ENCODE measurements around the gene PML.

The PML gene

DNA sequence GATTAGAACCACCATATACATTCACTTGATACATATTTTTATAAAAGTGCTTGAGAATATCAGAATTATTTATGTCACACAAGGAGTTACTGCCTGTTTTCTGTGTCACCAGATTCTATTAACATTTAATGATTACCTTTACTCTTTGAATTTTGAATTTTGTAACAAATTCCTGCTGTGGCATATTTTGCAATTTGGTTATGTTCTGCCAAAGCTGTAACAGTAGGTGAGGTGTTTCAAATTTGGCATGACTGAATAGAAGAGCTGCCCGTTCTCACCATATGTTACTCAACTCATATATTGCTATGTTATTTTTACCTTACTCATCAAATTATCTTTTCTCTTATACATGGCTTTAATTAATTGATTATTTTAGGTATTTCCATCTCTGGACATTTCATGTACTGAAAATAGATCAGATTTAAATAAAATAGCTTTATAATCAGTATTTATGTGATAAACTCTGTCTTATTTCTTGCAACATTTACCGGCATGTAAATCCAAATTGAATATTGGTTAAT is 18.9 kb downstream of the PML start:
- no peak for DNase-seq

DNA sequence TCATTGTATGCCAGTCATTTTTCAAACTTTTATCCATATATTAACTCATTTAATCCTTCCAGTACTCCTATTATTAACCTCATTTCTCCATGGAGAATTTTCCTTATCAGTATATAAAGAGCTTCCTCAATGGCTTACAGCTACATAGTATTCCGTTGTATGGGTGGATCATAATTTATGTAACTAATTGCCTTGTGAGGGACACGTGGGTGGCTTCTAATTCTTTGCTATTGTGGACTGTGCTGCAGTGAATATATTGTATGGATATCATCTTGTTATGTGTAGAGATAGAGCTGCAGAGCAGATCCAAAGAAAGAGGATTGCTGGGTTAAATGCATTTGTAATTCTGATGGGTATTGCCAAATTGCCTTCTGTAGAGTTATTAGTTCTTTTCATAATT is 25.2 kb downstream of the PML start:
- DNase-seq: no peak

DNA sequence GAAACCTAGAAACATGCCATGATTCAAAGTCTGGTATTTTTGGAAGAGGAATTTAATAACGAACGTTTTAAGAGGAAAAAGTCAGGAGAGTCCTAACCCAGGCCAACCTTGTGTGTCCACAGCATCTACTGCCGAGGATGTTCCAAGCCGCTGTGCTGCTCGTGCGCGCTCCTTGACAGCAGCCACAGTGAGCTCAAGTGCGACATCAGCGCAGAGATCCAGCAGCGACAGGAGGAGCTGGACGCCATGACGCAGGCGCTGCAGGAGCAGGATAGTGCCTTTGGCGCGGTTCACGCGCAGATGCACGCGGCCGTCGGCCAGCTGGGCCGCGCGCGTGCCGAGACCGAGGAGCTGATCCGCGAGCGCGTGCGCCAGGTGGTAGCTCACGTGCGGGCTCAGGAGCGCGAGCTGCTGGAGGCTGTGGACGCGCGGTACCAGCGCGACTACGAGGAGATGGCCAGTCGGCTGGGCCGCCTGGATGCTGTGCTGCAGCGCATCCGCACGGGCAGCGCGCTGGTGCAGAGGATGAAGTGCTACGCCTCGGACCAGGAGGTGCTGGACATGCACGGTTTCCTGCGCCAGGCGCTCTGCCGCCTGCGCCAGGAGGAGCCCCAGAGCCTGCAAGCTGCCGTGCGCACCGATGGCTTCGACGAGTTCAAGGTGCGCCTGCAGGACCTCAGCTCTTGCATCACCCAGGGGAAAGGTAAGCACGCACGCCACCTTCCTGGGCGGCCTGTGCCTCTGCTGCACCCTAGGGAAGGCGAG is 28.4 kb downstream of the PML start:
- no peak for DNase-seq

DNA sequence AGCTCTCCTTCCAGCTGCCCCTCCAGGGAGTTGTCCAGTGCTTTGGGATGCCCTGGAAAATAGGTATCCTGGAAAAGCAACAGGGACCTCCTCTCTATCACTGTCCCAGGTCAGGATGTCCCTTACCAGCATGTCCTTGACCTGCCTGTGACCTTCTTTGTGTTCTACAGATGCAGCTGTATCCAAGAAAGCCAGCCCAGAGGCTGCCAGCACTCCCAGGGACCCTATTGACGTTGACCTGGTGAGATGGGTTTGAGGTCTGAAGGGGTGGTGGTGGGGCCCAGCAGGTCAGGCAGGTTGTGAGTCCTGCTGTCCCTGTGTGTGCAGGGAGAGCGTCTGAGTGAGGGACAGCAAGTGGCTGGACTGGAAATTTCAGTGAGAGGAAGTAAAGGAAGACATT is 30.2 kb downstream of the PML start:
- DNase-seq: no peak

DNA sequence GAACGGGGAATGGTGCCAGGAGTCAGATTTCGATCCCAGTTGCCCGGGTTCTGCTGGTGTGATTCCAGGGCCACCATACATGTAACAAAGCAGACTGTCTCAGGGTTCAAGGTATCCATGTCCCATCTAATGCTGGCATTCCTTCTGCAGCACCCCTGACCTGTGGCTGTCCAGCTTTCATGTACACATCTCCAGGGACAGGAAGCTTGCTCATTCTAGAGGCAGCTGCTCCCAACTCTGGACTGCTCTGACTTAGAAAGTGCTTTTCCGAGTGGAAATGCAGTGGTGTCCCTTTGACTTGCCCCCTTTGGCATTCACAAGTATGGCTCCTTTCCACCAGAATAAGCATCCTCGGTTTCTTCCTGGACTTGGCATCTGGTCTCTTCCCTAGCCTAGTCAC is 30.9 kb downstream of the PML start:
- DNase-seq: no peak

DNA sequence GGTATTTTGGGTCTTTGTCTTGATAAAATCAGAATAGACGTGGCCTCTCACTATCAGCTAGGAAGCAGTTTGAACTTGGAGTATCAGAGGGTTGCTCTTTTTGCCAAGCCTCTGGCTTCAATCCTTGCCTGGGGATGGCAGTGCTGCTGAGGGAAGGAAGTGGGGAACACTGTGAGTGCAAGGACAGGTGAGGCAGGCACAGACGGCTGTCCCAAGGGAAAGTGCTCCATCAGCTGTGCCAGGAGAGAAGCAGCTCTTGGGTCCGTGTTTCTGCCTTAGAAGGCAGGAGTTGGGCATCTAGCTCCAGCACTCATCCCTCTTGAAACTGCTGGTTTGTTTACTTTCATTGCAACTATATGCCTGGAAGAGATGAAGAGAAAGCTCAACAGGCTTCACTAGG is 33.2 kb downstream of the PML start:
- DNase-seq: no peak

DNA sequence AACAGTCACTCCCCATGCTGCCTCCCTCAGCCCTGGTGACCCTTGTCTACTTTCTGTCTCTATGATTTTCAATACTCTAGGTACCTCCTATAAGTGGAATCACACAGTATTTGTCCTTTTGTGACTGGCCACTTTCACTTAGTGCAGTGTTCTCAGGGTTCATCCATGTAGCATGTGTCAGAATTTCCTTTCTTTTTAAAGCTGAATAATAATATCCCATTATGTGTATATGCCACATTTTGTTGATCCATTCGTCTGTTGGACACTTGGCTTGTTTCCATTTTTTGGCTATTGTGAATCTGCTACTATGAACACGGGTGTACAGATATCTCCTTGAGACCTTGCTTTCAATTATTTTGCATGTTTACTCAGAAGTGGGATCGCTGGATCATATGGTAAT is 34.1 kb downstream of the PML start:
- DNase-seq: no peak

DNA sequence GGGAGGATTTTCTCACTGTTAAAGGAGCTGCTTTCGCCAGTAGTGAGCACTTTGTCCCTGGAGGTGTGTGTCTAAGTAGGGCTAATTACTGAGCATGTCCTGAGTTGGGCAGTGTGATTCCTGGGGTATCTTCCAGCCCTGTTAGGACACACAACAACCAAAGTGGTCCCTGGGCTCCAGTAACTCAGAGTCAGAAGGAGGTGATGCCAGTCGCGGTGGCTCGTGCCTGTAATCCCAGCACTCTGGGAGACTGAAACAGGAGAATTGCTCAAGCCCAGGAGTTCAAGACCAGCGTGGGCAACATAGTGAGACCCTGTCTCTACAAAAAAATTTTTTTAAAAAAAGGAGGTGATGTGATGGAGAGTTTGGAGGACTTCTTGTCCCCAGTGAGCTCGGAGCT is 37.5 kb downstream of the PML start:
- DNase-seq: no peak

DNA sequence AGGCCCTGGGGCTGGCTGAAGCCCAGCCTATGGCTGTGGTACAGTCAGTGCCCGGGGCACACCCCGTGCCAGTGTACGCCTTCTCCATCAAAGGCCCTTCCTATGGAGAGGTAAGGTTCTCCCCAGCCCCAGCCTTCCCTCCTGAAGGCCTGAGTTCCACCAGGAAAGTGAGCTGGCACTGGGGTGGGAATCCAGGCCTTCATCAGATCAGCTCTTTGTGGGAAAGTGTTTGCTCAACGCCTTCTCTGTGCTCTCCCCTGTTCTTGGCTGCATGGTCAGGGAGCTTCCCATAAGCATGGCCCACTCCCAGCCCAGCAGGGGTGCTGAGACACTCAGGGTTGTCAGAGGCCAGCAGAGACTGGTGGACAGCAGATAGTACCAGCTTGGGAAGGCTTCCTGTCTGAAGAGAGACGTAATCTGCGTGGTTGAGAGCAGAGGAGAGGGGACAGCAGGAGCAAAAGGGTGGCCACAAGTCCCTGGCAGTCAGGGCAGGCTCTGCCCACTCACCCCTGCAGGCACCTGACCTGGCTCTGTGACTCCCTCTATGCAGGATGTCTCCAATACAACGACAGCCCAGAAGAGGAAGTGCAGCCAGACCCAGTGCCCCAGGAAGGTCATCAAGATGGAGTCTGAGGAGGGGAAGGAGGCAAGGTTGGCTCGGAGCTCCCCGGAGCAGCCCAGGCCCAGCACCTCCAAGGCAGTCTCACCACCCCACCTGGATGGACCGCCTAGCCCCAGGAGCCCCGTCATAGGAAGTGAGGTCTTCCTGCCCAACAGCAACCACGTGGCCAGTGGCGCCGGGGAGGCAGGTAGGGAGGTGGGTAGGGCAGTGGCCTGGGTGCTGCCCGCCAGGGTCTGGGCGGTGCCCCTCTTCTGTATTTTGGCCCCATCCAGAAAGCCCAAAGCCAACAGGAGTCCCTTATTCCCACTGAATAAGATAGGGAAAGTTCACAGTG is 38.4 kb downstream of the PML start:
- peak in 1 of 2 experiments; percentile 9 for DNase-seq

DNA sequence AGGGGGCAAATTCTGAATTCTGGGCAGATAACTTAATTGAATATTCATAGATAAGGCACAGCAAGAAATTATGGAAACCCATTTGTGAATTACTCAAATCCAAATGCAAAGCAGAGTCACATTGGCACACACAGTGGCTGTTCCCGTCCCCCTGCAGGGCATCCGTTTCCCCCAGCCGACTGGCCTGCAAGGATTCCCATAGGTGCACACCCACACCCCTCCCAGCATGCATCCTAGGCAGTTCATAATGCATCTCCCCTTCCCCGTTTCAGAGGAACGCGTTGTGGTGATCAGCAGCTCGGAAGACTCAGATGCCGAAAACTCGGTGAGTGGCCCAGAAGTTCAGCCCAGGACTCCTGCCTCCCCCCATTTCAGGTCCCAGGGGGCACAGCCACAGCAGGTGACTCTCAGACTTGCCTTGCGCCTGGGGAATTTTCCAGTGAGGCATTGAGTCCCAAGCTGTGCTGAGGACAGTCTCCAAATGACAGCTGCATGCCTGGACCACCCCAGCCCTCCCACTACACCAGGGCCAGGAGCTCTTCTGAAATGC is 39.8 kb downstream of the PML start:
- no peak for DNase-seq

DNA sequence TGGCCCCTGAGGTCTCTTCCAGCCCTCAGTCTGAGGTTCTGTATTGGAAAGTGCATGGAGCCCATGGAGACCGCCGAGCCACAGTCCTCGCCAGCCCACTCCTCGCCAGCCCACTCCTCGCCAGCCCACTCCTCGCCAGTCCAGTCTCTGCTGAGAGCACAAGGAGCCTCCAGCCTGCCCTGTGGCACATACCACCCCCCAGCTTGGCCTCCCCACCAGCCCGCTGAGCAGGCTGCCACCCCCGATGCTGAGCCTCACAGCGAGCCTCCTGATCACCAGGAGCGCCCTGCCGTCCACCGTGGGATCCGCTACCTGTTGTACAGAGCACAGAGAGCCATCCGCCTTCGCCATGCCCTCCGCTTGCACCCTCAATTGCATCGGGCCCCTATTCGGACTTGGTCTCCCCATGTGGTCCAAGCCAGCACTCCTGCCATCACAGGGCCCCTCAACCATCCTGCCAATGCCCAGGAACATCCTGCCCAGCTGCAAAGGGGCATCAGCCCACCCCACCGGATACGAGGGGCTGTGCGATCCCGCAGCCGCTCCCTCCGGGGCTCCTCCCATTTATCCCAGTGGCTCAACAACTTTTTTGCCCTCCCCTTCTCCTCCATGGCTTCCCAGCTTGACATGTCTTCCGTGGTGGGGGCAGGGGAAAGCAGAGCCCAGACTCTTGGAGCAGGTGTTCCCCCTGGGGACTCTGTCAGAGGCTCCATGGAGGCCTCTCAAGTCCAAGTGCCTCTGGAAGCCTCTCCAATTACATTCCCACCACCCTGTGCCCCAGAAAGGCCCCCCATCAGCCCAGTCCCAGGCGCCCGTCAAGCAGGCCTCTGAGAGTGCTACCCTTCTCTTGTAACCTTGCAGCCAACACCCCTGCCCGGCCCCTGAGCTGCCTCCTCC is 40.9 kb downstream of the PML start:
- DNase-seq: no peak

DNA sequence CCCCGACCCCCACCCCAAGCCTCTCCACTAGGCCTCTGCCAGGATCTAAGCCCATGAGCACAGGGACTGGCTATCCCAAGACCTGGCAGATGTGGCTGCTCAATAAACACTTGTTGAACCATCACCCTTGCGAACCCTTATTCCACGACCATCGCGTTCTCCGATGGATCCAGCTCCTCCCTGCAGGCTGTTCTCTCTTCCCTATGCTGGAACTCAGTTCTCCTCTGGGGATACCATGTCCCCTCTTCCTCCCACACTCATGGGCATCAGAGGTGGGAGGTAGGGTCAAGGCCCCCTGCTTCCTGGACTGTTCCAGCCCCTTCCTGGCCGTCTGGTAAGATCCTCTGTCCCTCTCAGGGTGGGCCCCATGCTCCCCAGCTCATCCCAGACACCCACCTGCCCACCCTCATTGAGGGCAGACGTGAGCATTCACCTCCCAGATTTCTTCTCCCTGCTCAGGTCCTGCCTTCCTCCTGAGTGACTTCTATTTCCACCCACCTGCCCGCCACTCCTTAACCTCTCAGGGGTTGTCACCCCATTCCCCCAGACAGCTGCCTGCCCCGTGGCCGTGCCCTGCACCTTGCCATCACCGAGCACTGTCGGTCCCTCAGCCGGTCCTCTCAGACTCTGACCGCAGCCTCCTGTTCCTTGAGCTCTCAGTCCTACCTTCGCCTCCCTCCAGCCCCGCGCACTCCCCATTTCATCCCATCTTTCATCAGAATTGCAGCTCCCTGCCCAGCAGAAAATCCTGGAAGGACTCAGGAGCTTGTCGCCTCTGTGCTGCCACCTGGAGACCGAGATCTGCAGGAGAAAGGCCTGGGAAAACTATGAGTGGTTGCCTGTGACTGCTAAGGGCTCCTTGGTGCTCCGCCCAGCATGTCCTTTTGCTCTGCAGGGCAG is 42.0 kb downstream of the PML start:
- DNase-seq: peak; percentile 37

DNA sequence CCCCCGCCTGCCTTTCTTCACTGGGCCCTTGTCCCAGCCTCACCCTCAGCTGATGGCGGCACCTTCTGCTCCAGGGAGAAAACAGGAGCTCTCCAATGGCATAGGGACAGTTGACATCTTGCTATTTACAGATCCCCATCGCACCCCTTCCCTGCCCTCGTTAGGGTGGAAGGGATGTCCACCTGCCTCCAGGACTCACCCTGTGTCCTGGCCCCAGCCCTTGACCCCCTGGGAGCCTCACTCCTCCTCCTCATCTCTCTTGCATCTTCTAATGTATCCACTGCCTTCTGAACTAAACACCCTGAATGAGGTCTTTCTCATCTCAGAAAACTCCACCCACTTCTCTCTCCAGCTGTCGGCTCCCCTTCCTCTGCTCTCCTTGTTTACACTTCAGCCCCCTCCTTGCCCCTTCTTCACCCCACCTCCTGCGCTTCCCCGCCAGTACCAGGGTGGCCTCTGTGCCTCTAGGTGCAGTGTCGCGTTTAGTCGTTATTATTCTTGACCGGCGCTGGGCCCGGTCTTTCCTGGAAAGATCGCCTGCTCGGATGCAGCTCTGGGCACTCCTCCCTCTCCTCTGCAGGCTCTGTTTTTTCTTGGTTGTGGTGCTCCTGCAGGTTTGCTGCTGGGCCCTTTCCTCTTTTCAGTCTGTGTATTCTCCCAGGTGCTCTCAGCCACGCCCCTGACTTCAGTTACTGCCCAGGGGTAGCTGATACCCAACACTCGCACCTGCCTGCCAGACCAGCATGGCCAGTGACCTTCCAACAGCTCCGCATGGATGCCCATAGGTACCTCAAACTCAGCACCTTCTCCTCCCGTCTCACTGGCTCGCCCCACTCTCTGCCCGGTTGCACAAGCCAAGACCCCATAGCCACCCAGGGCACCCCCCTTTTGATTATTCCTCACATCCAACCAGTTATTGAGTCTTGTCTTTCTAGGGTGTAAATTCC is 42.9 kb downstream of the PML start:
- no peak for DNase-seq

DNA sequence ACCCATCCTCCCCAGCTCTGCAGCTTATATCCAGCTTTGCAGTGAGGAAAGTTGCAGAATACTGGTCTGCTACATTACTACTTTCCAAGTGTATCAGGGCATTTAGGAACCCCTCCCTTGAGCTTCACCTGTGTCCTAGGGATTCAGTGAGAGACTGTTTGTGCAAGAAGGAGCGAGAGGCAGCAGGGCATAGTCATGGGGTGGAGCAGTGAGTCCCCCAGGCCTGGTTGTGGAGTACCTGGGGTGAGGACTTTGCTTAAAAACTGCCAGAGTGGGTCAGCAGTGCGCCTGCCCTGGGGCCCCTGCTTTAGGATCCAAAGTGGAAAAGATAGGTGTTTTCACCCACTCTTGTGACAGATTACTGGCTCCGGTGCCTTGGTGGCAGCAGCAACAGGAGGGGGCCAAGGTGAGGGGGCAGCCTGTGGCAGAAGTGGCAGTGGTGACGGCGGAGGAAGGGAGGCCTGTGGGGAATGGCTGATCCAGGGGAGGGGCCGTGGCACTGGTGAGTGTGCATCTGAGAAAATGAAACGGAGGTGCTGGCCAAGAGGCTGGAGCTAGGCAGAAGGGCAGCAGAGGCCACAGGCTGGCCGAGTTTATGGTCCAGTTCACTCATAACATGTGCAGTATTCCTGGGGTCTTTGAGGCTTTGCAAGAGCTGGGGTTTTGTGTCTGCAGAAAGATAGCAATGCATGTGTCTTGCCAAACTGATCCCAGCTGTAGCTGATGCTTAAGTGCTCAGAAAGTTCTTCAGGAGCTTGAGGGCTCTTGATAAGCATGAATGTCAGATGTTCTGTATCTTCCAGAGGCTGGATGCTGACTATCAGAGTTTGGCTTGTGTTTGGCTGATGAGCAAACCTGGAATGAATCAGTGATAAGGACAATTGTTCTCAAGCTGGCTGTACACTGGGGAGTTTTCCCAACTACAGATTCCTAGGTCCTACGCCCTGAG is 44.5 kb downstream of the PML start:
- DNase-seq: no peak

DNA sequence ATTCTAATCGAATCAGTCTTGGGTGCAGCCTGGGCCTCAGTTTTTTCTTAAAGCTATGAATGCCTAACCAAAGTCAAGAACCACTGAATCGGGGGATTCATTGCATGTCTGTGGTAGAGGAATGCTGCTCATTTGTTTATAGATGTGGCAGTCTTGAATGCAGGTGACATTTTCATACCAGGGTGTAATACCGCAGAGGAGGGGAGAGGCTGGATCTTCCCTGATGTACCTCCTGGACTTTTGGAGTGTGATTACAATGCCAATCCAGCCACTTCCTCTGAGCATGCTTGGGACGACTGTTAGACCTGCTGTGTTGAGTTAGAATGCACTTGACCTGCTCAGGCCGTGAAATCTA is 45.1 kb downstream of the PML start:
- no peak for DNase-seq

DNA sequence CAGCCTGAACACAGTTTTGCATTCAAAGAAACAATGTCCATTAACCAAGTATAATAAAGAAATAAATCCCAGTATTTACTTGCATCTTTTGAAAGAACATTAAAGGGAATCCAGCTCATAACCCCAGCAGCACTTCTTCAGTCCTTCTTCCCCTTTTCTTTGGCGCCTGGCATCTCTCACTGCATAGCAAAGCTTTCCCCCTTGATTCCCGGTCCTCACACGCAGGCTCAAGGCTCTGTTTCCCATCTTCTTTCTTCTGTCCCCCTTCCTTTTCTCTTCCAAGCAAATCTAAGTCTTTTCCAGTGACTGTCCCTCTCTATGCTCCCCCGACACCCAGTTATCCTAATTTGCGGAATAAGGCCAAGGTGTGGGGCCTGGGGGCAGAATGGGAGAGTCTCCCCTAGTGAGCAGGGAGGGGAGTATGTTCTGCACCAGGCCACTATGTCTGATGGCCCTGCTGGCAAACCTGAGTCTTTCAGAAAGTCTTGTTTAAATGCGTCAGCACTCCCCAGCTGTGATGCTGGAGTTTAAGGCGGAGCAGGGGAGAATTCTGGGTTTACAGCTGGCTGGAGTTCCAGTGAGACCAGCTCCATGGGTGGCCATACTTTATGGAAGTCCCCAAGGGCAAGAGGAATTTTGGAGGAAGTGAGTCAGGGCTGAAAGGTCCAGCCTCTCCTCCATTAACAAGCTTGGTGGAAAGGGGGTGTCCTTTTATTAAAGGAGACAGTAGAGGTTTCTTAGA is 45.8 kb downstream of the PML start:
- DNase-seq: no peak

DNA sequence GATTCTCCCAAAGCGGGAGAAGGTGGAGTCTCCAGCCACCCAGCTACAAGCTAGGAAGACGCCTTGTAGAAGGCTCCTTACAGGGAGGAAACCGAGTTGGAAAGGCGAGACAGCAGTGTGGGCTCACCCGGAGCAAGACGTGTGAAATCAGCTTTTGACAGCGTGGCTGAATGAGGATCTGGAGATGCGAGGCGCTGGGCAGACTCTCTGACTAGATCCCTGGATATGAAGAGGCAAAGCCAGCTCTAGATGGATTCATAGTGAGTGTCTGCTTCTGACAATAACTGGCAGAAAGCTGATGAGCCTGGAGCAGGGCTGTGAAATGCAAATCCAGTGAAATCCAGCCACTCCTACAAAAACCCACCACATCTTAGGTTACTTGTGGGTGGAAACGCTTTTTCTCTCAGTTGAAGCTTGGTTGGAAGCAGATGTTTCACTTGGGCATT is 46.8 kb downstream of the PML start:
- no peak for DNase-seq

DNA sequence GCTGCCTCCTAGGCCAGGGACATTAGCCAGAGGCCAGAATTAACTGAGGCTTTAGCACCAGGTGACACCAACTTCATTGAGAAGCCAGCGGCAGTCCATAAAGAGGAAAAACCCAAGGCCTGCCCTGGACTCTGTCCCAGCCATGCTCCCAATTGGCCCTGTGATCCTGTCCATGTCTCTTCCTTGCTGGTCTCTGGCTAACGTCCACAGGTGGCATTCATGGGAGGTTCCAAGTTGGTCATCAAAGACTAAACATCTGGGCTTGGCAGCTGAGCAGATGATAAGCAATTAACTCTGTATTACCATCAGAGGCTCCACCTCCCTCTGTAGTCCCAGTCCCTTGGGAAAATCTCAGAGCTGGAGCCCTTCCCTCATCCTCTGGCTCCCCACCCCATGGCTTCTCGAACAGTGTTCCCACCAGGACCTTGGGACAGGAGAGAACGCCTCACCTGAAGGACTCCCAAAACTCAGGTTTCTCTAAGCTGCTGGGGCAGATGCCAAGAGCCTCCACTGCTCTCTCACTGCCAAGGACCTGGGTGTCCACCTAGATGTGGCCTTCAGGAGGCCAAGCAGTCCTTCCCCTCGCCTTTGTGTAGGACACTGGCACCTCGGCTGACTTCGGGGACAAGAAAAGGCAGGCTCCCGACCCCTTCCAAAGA is 47.4 kb downstream of the PML start:
- no peak for DNase-seq

Measured in Kasumi-1 (cell line).